GM12864 (cell line): ENCODE data around the gene TEN1.
"Not testable (repeated sequence)": the region's sequence is repeated elsewhere in the genome, so short reads cannot be mapped to it uniquely, and the experiment has no call there.

Experiments used
- DNase-seq: peaks from one replicate; pipeline ENCODE4 v3.0.0-alpha.2; 2011; ENCODE audit warnings: low read depth
- H3K4me3 ChIP-seq: 2 replicates; pipeline ENCODE4 v1.5.1; 2011; ENCODE audit warnings: mild to moderate bottlenecking, low read depth, low read length, control low read depth
- CTCF ChIP-seq: IDR thresholded peaks from 2 replicates; pipeline ENCODE4 v1.5.1; 2011; ENCODE audit warnings: low read depth, mild to moderate bottlenecking, moderate library complexity, low read length, control low read depth, inconsistent platforms; ENCODE audit errors: missing control alignments

Gene TEN1

GRCh38 chr17:76034428-76035350, 55.6 kb downstream of the TEN1 start:
- DNase-seq, result no peak
- no peak overlapping the region for H3K4me3 ChIP-seq
- no peak for TF ChIP-seq CTCF

- TF ChIP-seq CTCF, result no peak
- no peak for DNase-seq
These were observed 57.6 kb downstream of the TEN1 start for GRCh38 chr17:76036497-76037261.

GRCh38 chr17:76038050-76038449, 59.0 kb downstream of the TEN1 start:
- no peak for TF ChIP-seq CTCF
- no peak overlapping the region for H3K4me3 ChIP-seq
- DNase-seq, result no peak

More at GRCh38 chr17:76036497-76037261, 57.6 kb downstream of the TEN1 start:
- no peak overlapping the region for H3K4me3 ChIP-seq

- TF ChIP-seq CTCF, result no peak
- no peak overlapping the region for H3K4me3 ChIP-seq
- DNase-seq, result no peak
These were observed 60.1 kb downstream of the TEN1 start for GRCh38 chr17:76039121-76039520.

- DNase-seq, result no peak
- no peak for TF ChIP-seq CTCF
- H3K4me3 ChIP-seq, result no peak overlapping the region
These were observed 61.3 kb downstream of the TEN1 start for GRCh38 chr17:76040376-76040775.

GRCh38 chr17:76042868-76043267, 63.8 kb downstream of the TEN1 start:
- not testable (repeated sequence) for DNase-seq

GRCh38 chr17:76044475-76045007, 65.5 kb downstream of the TEN1 start:
- H3K4me3 ChIP-seq, DNase-seq: not testable (repeated sequence)

More at GRCh38 chr17:76042868-76043267, 63.8 kb downstream of the TEN1 start:
- not testable (repeated sequence) for H3K4me3 ChIP-seq
